ENCODE results near the gene TMUB2. TPM values are rescaled to one million over a fixed set of nuclear protein-coding genes. Genes with fewer than 3 reads are reported as not detected.

Gene TMUB2
- total and polyA plus RNA-seq, 4 donors = 32.1 to 40.2 (median 37.2) TPM

- H3K27me3 ChIP-seq (ENCODE audit: control insufficient read depth in 3 of 3, insufficient read depth in 3 of 3, low read length in 2 of 3) = no peaks in the 10 kb centered on the region
- H3K4me3 ChIP-seq = peak within 1 kb of the TSS; percentile 97
- H3K27ac ChIP-seq (ENCODE audit: low read depth in 1 of 2, low read length in 1 of 2) = peak within 1 kb of the TSS; percentile 98 to 99
- ATAC-seq (ENCODE audit: insufficient read depth, low FRiP score) (no peak), DNase-seq (peak; percentile 85 to 92 (median 88))
- 1% methylated on average over 18 to 70 of the region's 76 CpGs for WGBS, 2 donors
- H3K9me3 ChIP-seq (ENCODE audit: control insufficient read depth in 4 of 4, insufficient read depth in 3 of 4, low read length in 3 of 4) = no peaks in the 10 kb centered on the region
- no peak for TF ChIP-seq CTCF (IDR thresholded peaks at IDR 0.05; ENCODE audit: control extremely low read depth, extremely low read depth)
- peaks cover 5 to 39% (median 16%) of the 10 kb centered on the region in 5 donors for H3K4me1 ChIP-seq (ENCODE audit: control insufficient read depth in 5 of 5, insufficient read depth in 5 of 5, low read length in 5 of 5)
- H3K9ac ChIP-seq (ENCODE audit: insufficient read depth in 1 of 2, low read length in 2 of 2) = no peak within 1 kb of the TSS
- H3K36me3 ChIP-seq (ENCODE audit: control insufficient read depth in 4 of 4, insufficient read depth in 4 of 4, low read length in 4 of 4) = peaks cover 5 to 28% (median 20%) of the 10 kb centered on the region in 4 donors
These were observed 32.9 kb downstream of the TMUB2 start, which contains the start of gene UBTF for GRCh38 chr17:44219616-44220212. UBTF (minus strand) TSS chr17:44219675; CDS start chr17:44218229, 1,446 bp downstream.

- H3K27ac ChIP-seq (ENCODE audit: low read depth in 1 of 2, low read length in 1 of 2) = peak overlapping the region; percentile 98 to 99
- H3K4me1 ChIP-seq (ENCODE audit: control insufficient read depth in 5 of 5, insufficient read depth in 5 of 5, low read length in 5 of 5) = peaks cover 5 to 39% (median 16%) of the 10 kb centered on the region in 5 donors
- H3K4me3 ChIP-seq = peak overlapping the region; percentile 97
- H3K36me3 ChIP-seq (ENCODE audit: control insufficient read depth in 4 of 4, insufficient read depth in 4 of 4, low read length in 4 of 4) = peaks cover 0 to 20% (median 12%) of the 10 kb centered on the region in 4 donors
- ATAC-seq (ENCODE audit: insufficient read depth, low FRiP score) (peak; percentile 8), DNase-seq (peak; percentile 66 to 77 (median 71))
- no peak for TF ChIP-seq CTCF (IDR thresholded peaks at IDR 0.05; ENCODE audit: control extremely low read depth, extremely low read depth)
- H3K9ac ChIP-seq (ENCODE audit: insufficient read depth in 1 of 2, low read length in 2 of 2) = no peak overlapping the region
- no peaks in the 10 kb centered on the region for H3K27me3 ChIP-seq (ENCODE audit: control insufficient read depth in 3 of 3, insufficient read depth in 3 of 3, low read length in 2 of 3)
- H3K9me3 ChIP-seq (ENCODE audit: control insufficient read depth in 4 of 4, insufficient read depth in 3 of 4, low read length in 3 of 4) = no peaks in the 10 kb centered on the region
- whole genome bisulfite sequencing, 2 donors = 0% methylated on average over 87 to 108 of the region's 108 CpGs
These were observed 33.7 kb downstream of the TMUB2 start for GRCh38 chr17:44220213-44221083.

DNA sequence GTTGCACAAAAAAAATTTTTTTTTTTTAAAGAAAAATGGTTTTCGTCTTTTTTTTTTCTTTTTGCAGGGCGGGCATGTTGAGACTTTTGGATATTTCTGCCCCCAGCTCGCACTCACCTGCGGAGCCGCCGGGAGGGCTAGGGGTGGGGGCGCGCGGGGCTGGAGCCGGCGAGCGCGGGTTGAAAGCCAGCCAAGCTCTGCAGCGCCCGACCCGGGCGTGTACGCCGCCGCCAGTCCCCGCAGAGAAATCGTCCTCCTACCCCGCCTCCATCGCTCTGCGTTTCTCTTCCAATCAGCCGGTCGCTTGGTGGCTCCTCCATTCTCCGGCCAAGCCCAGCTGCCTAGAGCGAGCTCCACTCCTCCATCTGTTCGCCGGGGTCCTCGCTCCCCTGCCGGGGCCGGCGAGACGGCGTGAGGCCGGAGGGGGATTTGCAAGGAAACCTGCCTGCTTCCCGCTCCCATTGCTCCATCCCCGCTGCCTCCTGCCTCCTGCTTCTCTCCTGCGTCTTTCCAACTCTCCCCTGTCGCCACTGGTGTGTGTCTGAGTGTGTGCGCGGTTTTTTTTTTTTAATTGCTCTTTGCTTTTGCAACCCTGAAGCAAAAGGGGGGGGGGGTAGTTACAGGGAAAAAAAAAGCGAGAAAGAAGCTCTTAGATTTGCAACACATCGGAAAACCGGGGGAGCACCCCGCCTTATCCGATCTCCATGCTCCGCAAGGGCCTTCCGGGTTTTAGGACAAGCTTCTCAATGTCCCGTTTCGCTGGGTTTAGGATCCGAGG lies 34.5 kb downstream of the TMUB2 start:
- Histone ChIP-seq H3K27ac (ENCODE audit: low read depth in 1 of 2, low read length in 1 of 2) (peak overlapping the region; percentile 98 to 99), H3K4me3 (peak overlapping the region; percentile 68), H3K27me3 (ENCODE audit: control insufficient read depth in 3 of 3, insufficient read depth in 3 of 3, low read length in 2 of 3) (no peaks in the 10 kb centered on the region), H3K9me3 (ENCODE audit: control insufficient read depth in 4 of 4, insufficient read depth in 3 of 4, low read length in 3 of 4) (no peaks in the 10 kb centered on the region), H3K9ac (ENCODE audit: insufficient read depth in 1 of 2, low read length in 2 of 2) (peak overlapping the region in 1 of 2 donors; percentile 47), H3K4me1 (ENCODE audit: control insufficient read depth in 5 of 5, insufficient read depth in 5 of 5, low read length in 5 of 5) (peaks cover 5 to 39% (median 16%) of the 10 kb centered on the region in 5 donors), H3K36me3 (ENCODE audit: control insufficient read depth in 4 of 4, insufficient read depth in 4 of 4, low read length in 4 of 4) (peaks cover 0 to 13% (median 4%) of the 10 kb centered on the region in 4 donors)
- TF ChIP-seq CTCF (IDR thresholded peaks at IDR 0.05; ENCODE audit: control extremely low read depth, extremely low read depth) = no peak
- DNase-seq (peak; percentile 89 to 92 (median 91)), ATAC-seq (ENCODE audit: insufficient read depth, low FRiP score) (peak; percentile 22)
- WGBS, 2 donors = 0% methylated on average over 54 of the region's 54 CpGs

All from lung (tissue), 12 donors.